ENCODE data around the gene GNAI2.

Gene GNAI2

GRCh38 chr3:50192689-50193141 lies 43.3 kb upstream of the GNAI2 start:
- peak; percentile 92 for TF ChIP-seq CTCF (IDR thresholded peaks at IDR 0.05; ENCODE audit: control insufficient read depth, insufficient read depth, low read depth, low read length, missing control alignments)
- DNase-seq (ENCODE audit: low read depth): no peak

GRCh38 chr3:50193286-50193685 lies 42.7 kb upstream of the GNAI2 start:
- no peak overlapping the region for H3K4me3 ChIP-seq (ENCODE audit: control insufficient read depth, low read depth, low read length)
- TF ChIP-seq CTCF (IDR thresholded peaks at IDR 0.05; ENCODE audit: control insufficient read depth, insufficient read depth, low read depth, low read length, missing control alignments): no peak
- DNase-seq (ENCODE audit: low read depth): no peak

More at GRCh38 chr3:50192689-50193141, 43.3 kb upstream of the GNAI2 start:
- no peak overlapping the region for H3K4me3 ChIP-seq (ENCODE audit: control insufficient read depth, low read depth, low read length)

- DNase-seq (ENCODE audit: low read depth): no peak
- no peak overlapping the region for H3K4me3 ChIP-seq (ENCODE audit: control insufficient read depth, low read depth, low read length)
- TF ChIP-seq CTCF (IDR thresholded peaks at IDR 0.05; ENCODE audit: control insufficient read depth, insufficient read depth, low read depth, low read length, missing control alignments): no peak
Measured at GRCh38 chr3:50193746-50194127, 42.3 kb upstream of the GNAI2 start.

GRCh38 chr3:50194128-50194902 lies 41.7 kb upstream of the GNAI2 start:
- DNase-seq (ENCODE audit: low read depth): no peak
- peak; percentile 75 for TF ChIP-seq CTCF (IDR thresholded peaks at IDR 0.05; ENCODE audit: control insufficient read depth, insufficient read depth, low read depth, low read length, missing control alignments)
- no peak overlapping the region for H3K4me3 ChIP-seq (ENCODE audit: control insufficient read depth, low read depth, low read length)

GRCh38 chr3:50194903-50195500 lies 41.0 kb upstream of the GNAI2 start:
- no peak for TF ChIP-seq CTCF (IDR thresholded peaks at IDR 0.05; ENCODE audit: control insufficient read depth, insufficient read depth, low read depth, low read length, missing control alignments)
- H3K4me3 ChIP-seq (ENCODE audit: control insufficient read depth, low read depth, low read length): no peak overlapping the region
- no peak for DNase-seq (ENCODE audit: low read depth)

- TF ChIP-seq CTCF (IDR thresholded peaks at IDR 0.05; ENCODE audit: control insufficient read depth, insufficient read depth, low read depth, low read length, missing control alignments): no peak
- no peak for DNase-seq (ENCODE audit: low read depth)
- no peak overlapping the region for H3K4me3 ChIP-seq (ENCODE audit: control insufficient read depth, low read depth, low read length)
Measured at GRCh38 chr3:50195501-50196252, 40.3 kb upstream of the GNAI2 start.
